Fibroblast of peridontal ligament (primary cell): ENCODE data around the gene ABCA12.

ENCODE experiments used
- DNase-seq: peaks from one replicate; pipeline ENCODE4 v3.0.0-alpha.2; 2010; ENCODE audit errors: extremely low read depth

The ABCA12 gene

DNA sequence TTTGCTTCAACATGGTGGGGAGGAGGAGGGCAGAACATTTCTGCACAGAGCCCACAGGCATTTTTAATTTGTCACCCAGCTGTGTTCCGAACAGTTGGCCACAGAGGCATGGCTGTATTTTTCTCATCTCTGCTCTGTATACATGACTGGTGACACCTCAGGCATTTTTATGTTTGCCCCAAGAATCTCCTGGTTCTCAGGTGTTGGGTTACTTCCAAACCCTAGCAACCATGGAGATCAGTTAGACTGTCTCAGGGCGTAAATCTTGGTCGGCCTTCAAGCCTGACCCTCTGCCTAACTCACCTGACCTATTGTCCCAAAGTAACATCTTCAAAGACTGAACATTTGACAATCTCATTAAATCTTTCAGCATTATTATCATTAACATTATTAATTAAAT lies 100.0 kb downstream of the ABCA12 start:
- no peak for DNase-seq

GRCh38 chr2:215036314-215036713 lies 102.1 kb downstream of the ABCA12 start:
- no peak for DNase-seq

- DNase-seq = no peak
These were observed 104.3 kb downstream of the ABCA12 start for GRCh38 chr2:215034154-215034553.

- no peak for DNase-seq
These were observed 106.3 kb downstream of the ABCA12 start for GRCh38 chr2:215032153-215032552.

DNA sequence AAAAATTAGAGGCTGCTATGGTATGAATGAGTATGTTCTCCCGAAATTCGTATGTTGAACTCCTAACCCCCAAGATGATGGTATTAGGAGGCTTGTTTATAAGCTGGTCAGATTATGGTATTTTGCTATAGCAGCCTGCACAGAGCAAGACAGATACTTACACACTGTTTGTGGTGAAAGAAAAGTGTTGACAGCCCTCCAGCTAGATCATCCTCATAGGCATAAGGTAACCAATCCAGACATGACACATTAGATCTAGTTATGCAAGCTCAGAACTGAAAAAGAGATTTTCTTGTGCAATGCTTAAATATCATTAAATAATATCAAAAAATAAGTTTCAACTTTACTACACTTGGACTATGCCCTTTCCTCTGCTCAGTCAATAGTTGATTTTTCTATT lies 107.1 kb downstream of the ABCA12 start:
- peak; percentile 4 for DNase-seq

DNA sequence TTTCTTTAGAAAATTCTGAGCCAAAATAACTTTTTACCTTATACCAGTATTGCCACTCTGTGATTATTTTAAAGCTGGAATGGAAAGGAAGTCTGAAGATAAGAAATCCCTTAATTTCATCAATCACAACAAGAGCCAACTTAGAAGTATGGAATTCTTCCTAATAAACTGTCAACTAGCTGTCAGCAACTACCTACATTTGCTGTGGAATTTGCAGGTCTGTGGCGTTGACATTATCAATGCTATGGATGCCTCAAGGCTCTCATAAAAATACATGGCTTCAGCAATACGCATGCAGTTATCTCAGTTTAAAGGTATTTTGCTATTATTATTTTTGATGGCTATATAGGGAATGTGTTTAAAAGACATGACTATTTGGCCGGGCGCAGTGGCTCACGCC lies 108.5 kb downstream of the ABCA12 start:
- DNase-seq = no peak

GRCh38 chr2:215028231-215028630 lies 110.2 kb downstream of the ABCA12 start:
- DNase-seq = peak; percentile 68

DNA sequence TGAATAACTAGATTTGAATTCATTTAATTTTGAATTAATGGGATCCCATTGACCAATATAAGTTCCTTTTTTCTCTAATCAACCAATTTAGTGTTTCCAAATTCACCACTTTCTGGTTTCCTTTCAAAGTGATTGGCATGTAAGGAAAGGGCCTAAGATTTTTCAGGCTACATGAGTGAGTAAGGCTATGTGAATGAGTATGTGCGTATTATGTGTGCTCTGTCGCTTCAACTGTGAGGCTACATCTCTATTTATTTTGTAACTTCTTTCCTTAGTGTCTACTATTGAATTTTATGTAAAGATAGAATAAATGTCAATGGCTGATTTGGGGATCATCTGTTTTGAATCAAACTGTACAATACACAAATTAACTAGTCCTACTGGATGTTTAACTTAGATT lies 110.6 kb downstream of the ABCA12 start:
- DNase-seq = no peak

GRCh38 chr2:215022910-215023309 lies 115.5 kb downstream of the ABCA12 start:
- DNase-seq = no peak

DNA sequence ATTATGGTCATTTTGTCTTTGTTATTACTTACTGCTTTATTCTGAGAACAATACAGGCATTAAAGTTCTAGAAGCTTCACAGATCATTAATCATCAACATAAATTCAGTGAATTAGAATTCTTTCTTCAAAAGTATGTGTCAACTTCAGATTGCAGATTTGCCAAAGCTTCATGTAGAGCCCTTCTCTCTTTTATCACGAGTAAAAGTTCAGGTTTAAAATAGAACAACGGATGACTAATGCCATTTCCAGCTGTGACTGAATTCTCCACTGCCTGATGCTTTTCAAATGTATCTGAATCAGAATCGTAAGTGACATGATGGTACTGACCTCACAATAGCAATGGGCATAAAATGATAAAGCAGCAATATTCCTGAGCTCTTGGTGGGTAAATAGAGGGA lies 116.0 kb downstream of the ABCA12 start:
- DNase-seq = peak; percentile 25

DNA sequence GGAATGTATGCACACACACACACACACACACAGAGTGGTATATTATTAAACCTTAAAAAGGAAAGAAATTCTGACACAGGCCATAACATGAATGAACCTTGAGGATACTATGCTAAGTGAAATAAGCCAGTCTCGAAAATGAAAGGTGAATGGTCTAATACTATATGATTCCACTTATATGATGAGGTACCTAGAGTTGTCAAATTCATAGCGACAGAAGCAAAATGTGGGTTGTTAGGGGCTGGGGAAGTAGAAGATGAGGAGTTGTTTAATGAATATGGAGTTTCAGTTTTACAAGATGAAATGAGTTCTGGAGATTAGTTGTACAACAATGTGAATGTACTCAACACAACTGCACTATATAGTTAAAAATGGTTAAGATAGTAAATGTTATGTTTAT lies 118.1 kb downstream of the ABCA12 start:
- DNase-seq = no peak

- no peak for DNase-seq
These were observed 118.8 kb downstream of the ABCA12 start for GRCh38 chr2:215019521-215020145.

- DNase-seq = no peak
These were observed 119.3 kb downstream of the ABCA12 start for GRCh38 chr2:215019085-215019484.

DNA sequence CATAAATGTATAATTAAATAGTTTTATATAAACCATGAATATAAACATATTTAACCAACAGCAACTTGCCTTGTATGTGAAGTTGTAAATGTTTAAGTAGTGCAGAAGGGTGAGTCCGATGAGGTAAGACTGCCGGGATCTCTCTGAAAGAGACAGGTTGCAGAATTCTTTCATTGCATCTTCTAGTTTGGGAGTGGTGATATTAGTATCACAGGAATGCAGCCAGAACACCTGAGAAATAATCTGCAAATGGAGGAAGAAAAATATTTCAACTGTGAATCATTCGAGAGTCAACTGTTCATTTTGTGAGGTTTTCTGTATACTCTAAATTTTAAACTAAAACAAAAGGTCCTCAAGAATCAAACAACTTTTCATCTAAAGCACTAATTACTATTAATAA lies 123.0 kb downstream of the ABCA12 start:
- no peak for DNase-seq

- DNase-seq = no peak
These were observed 128.0 kb downstream of the ABCA12 start for GRCh38 chr2:215010390-215010789.

DNA sequence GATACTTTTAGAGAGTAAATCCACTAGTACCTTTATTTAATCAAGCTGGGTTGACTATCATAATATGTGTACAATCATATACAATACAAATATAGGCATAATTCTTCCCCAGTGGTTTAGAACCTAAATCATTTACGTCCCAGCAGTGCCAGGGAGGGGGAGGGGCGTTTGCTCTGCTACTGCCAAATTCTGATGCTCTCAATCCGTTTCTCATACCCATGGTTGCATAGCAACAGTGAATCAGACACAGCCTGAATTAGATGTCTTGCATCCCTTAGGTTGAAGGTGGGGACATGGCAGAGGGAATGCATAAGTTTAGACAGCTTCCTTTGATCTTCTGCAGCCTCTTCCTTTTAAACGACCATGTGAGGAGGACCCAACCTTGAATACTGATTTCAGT lies 135.4 kb downstream of the ABCA12 start:
- DNase-seq = peak; percentile 53

GRCh38 chr2:215002500-215002899 lies 135.9 kb downstream of the ABCA12 start:
- DNase-seq = peak; percentile 69

DNA sequence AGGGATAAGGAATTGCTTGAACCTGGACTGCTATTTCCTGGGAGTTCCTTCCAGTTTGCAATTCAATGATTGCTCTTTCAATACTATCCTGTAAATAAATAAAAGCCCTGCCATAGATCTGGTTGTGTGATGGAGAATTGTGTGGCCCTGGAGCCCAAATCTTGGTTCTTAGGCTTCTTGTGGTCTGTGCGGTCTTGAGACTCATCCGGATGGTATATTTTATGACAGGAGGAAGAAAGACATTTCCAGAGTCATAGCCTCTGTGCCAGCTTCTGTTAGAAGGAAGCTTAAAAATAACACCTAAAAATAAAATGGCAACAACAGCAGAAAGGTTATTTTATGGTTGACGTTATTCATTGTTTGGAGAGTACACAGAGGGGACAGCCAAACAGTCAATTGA lies 137.7 kb downstream of the ABCA12 start:
- no peak for DNase-seq

DNA sequence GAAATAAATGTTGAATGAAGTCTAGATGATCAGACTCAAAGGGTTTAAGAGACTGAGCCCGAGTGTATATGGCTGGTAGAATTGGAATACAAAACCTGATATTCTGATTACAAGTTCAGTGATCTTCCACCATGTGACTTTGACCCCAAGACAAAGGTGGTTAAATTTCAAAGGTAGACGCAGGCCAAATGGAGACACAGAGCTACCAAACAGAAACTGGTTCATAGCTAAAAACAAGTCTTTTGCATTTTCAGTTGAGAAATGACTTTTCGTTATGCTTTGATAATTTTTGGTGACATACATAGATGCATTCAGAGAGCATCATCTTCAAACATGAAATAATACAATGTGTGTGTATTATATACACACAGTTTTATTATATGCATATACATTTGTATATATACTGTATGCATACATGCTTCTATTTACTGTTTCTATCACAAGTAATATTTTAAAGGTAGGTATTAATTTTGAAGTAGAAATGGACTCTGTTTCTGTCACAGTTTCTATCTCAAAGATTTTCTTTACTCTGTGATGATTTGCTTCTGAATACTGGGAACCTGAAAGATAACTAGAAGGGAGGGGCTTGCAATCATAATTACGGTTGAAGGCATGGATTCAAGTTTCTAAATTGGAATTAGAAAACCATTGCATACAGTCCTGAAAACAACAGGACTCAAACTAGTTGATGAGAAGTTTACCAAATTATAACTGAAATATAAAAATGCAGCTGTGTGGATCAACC lies 142.3 kb downstream of the ABCA12 start:
- no peak for DNase-seq

- DNase-seq = no peak
These were observed 143.0 kb downstream of the ABCA12 start for GRCh38 chr2:214995409-214995808.

DNA sequence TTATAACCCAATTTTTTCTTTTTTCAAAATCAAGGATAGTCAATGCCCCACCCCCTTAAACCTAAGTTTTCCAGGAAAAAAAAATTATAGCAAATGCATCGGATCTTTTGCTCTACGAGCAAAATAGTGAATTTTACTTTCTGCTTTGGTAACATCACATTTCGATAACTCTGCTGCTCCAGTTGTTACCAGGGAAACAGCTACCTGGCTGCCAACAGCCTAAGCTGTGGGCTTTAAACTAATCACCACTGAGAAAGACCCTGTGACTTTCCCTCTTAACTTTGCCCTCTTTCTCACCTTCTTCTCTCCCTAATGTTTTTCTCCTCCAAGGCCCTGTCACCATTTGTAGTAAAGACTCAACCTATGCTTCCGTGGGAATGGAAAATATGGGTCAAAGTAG lies 145.5 kb downstream of the ABCA12 start:
- no peak for DNase-seq

DNA sequence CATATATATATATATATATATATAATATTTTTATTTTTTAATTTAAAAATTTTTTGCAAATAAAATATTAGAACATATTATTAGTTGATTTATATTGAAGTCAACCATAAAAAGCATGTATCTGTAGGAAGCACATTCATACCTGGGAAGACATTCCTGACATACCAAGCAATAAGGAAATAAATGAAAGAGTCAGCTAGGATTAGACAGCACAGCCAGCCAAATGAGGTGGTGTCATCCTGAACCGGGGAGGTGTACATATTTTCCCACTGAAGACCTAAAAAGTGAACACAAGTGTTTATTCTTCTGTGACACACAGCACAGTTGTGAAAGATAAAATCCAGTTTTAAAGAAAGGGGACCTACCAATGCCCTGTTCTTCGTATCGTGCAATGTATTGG lies 149.2 kb downstream of the ABCA12 start:
- no peak for DNase-seq

DNA sequence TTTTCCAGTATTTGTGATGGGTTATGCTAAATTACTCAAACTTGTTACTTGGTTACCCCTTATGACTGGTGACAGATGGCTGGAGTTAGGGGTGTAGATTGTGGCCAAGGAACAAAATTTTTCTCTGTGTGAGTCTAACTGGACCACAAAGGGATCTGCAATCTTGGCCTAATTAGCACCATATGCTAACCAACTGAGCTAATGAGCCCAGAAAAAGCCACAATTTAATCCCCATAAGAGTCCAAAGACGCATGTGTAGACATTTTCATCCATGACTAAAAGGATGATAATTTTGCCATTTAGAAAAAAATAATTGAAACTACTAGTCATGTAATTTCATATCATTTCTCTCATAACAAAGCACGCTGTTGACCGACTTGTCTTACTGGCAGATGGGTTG lies 151.2 kb downstream of the ABCA12 start:
- peak; percentile 79 for DNase-seq

DNA sequence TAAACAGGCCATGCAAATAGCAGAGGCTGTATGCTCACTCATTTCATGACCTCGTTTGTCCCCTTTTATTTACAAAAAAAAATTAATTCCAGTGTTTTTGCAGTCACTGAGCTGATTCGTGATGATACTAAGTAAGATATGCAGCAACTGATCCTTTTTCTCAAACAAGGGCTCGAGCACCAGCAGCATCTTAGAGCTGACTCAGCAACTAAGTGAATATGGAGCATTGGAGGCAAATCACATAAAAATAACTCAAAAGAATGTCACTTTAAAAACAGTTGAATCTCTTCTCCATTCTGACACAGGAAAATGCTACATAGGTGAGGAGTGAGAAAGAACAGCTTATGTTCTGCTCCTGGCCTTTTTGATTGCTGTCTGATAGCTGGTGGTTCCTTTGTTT lies 152.8 kb downstream of the ABCA12 start:
- no peak for DNase-seq
